Hematopoietic multipotent progenitor cell treated with erythropoietin and hydrocortisone succinate and interleukin-3 and kit ligand, for 17 days (in vitro differentiated cells): ENCODE results near the gene EPHB3.

Experiments used
- DNase-seq: peaks from one replicate; pipeline ENCODE4 v3.0.0-alpha.2; 2015; ENCODE audit warnings: low spot score

EPHB3 gene

GRCh38 chr3:184543843-184544512, 17.6 kb upstream of the EPHB3 start:
- peak; percentile 68 for DNase-seq

- no peak for DNase-seq
Measured at GRCh38 chr3:184544513-184544861, 17.1 kb upstream of the EPHB3 start.

- DNase-seq, result no peak
Measured at GRCh38 chr3:184545769-184546168, 15.8 kb upstream of the EPHB3 start.

GRCh38 chr3:184546252-184546651, 15.3 kb upstream of the EPHB3 start:
- DNase-seq, result no peak

- DNase-seq, result no peak
Measured at GRCh38 chr3:184549796-184550577, 11.6 kb upstream of the EPHB3 start.

- DNase-seq, result no peak
Measured at GRCh38 chr3:184551103-184551502, 10.5 kb upstream of the EPHB3 start.

- no peak for DNase-seq
Measured at GRCh38 chr3:184551614-184552256, 9.8 kb upstream of the EPHB3 start.

GRCh38 chr3:184552296-184552695, 9.3 kb upstream of the EPHB3 start:
- DNase-seq, result no peak

GRCh38 chr3:184552863-184553262, 8.7 kb upstream of the EPHB3 start:
- no peak for DNase-seq

- DNase-seq, result no peak
Measured at GRCh38 chr3:184553385-184553784, 8.2 kb upstream of the EPHB3 start.

- DNase-seq, result no peak
Measured at GRCh38 chr3:184554461-184554860, 7.1 kb upstream of the EPHB3 start.

- DNase-seq, result no peak
Measured at GRCh38 chr3:184556582-184557347, 4.8 kb upstream of the EPHB3 start.

GRCh38 chr3:184557348-184557950, 4.1 kb upstream of the EPHB3 start:
- no peak for DNase-seq

- DNase-seq, result no peak
Measured at GRCh38 chr3:184558726-184559125, 2.9 kb upstream of the EPHB3 start.

GRCh38 chr3:184559336-184559735, 2.2 kb upstream of the EPHB3 start:
- DNase-seq, result no peak

GRCh38 chr3:184560531-184560930, 1.1 kb upstream of the EPHB3 start:
- DNase-seq, result no peak

- DNase-seq, result no peak
Measured at GRCh38 chr3:184561913-184562877, 610 bp downstream of the EPHB3 start.

GRCh38 chr3:184562878-184563560, 1.4 kb downstream of the EPHB3 start:
- no peak for DNase-seq

- no peak for DNase-seq
Measured at GRCh38 chr3:184563561-184563925, 2.0 kb downstream of the EPHB3 start.

- DNase-seq, result no peak
Measured at GRCh38 chr3:184563941-184564684, 2.5 kb downstream of the EPHB3 start.
